ENCODE measurements around the gene DCTN2.

The DCTN2 gene

GRCh38 chr12:57488402-57489156 is 58.4 kb downstream of the DCTN2 start:
- no peak for DNase-seq (ENCODE audit: low read depth in 2 of 2)

- peak; percentile 84 to 89 for DNase-seq (ENCODE audit: low read depth in 2 of 2)
Observed at GRCh38 chr12:57487597-57488401, 59.2 kb downstream of the DCTN2 start, which contains the start of gene MARS1. TSS of gene MARS1 (plus strand) at chr12:57488068. CDS start at chr12:57488091, 23 bp downstream.

GRCh38 chr12:57487055-57487596 is 59.9 kb downstream of the DCTN2 start:
- no peak for DNase-seq (ENCODE audit: low read depth in 2 of 2)

- DNase-seq (ENCODE audit: low read depth in 2 of 2) = no peak
Observed at GRCh38 chr12:57485695-57486094, 61.3 kb downstream of the DCTN2 start.

GRCh38 chr12:57483466-57483865 is 63.5 kb downstream of the DCTN2 start:
- DNase-seq (ENCODE audit: low read depth in 2 of 2) = no peak

- DNase-seq (ENCODE audit: low read depth in 2 of 2) = no peak
Observed at GRCh38 chr12:57481671-57482070, 65.3 kb downstream of the DCTN2 start.
